CMK (cell line): Measurements from ENCODE around the gene DCT.
"Not testable (repeated sequence)": the region's sequence is repeated elsewhere in the genome, so short reads cannot be mapped to it uniquely, and the experiment has no call there.

ENCODE experiments used
- DNase-seq: peaks from one replicate; pipeline ENCODE4 v3.0.0-alpha.2; 2010; ENCODE audit warnings: low read depth

DCT gene

GRCh38 chr13:94479616-94480015, at the start of gene DCT:
Gene DCT, minus strand, starts transcription at chr13:94479682. Its CDS starts 427 bp downstream, at chr13:94479255.
- no peak for DNase-seq

DNA sequence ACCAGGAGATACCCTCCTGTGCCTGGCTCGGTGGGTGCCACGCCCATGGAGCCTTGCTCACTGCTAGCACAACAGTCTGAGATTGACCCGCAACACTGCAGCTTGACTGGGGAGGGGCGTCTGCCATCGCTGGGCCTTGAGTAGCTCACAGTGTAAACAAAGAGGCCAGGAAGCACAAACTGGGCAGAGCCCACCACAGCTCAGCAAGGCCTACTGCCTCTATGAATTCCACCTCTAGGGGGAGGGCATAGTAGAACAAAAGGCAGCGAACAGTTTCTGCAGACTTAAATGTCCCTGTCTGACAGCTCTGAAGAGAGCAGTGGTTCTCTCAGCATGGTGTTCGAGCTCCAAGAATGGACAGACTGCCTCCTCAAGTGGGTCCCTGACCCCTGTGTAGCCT, 47.5 kb upstream of the DCT start:
- not testable (repeated sequence) for DNase-seq

DNA sequence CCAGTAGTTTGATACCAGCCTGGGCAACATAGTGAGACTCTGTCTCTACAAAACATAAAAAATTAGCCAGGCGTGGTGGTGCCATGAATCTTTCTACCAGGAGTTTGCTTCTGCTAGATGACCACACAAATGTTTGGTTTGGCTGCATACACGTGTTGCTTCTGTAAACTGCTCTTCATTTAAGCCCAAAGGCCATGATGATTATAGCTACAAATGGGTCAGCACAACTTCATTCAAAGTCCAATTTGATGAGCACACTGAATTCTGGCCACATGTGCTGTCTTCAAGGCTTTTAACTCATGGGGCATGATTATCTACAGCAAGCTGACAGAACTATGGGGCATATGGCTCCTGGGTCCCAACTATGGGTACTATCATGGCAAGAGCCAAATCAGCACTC, 46.3 kb upstream of the DCT start:
- no peak for DNase-seq

DNA sequence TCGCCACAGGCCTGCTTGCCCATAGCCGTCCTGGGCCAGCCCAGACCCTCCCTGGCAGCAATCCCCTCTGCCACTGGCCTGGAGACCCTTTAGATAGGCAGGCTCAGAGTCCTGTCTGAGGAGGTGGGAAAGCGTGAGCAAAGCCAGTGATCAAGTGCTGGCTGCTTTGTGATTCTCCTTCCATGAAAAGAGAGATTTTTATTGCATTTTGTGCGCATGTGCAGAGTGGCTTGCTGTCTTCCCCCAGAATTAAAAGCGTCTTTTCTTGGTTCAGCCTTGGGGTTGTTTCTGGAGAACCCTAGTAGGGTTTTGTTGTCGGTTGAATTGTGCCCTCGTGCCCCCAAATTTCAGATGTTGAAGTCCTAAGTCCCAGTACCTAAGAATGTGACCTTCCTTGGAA, 44.9 kb upstream of the DCT start:
- DNase-seq, result no peak

DNA sequence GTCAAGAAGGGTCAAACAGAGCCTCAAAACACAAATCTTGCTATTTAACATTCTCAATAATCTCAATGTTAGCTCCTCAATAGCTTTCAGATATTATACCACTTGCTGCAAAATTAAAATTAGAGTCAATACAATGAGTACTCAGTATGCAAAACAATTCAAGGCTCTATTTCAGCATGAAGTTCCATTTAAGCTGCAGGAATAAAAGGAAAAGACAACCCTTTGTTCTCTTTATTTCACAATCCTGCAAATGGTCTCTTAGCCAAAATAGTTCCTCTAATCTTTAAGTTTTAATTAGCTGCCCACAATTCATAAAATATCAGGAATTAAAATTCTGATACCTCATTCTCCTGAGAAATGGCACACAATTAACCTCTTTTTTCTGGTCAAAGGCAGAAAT, 40.5 kb upstream of the DCT start:
- no peak for DNase-seq

DNA sequence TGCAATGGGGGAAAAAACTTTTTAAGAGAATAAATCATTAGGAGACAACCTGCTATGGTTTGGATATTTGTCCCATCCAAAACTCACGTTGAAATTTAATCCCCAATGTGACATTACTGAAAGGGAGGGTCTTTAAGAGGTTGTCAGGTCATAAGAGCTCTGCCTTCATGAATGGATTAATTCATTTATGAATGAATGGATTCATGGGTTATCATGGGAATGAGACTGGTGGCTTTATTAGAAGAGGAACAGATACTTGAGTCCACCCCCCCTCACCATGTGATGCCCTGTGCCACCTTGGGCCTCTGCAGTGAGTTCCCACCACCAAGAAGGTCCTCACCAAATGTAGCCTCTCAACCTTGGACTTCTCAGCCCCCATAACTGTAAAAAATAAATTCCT, 37.0 kb upstream of the DCT start:
- DNase-seq, result no peak

- DNase-seq, result no peak
Observed at GRCh38 chr13:94515911-94516310, 36.4 kb upstream of the DCT start.

DNA sequence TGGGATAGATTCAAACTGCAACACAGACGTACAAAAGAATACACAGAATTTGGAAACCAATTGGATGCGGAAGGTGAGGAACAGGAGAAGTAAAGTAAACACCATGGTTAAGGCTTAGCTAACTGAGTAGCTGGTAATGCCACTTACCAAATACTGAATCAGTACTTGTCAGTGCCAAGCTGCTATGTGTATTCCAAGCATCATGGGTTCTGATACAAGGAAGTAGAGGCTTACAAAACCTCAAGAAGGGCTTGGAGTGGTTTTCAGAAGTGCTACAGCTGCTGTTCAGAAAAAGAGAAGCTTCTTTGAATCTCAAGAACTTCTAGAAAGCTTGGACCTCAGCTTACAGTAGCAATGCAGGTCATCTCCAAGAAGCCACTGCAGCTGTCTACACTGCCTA, 35.9 kb upstream of the DCT start:
- DNase-seq, result no peak

DNA sequence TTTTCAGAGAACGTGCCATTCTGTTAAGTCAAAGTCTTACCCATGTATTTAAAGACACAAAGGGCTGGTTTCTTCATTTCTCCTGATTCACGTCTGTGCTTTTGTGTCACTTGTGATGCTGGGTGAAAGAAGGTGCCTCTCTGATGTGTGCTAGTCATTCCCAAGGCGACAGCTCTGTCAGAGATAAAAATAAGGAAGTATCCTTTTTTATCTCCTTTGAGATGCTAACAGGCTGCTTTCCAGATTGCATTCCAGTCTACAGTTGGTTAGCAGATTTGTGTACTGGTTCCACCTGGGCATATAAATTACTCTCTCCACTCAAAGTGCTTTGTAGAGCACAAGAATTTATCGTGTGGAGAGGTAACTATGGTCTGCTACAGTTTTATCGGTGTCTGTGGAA, 33.5 kb upstream of the DCT start:
- no peak for DNase-seq

DNA sequence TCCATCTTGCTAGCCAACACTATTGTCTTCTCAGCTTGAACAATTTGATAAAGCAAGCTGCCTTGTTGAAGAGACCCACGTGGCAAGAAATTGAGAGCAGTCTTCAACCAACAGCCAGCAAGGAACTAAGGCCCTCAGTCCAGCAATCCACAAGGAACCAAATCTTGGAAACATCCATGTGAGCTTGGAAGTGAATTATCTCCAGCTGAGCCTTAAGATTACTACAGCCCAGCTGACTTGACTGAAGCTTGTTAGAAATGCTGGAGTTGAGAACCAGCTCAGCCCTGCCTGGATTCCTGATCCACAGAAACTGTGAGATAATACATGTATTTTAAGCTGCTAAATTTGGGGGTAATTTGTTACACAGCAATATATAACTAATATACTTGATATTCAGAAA, 26.2 kb upstream of the DCT start:
- no peak for DNase-seq

- DNase-seq, result no peak
Observed at GRCh38 chr13:94503851-94504250, 24.4 kb upstream of the DCT start.

DNA sequence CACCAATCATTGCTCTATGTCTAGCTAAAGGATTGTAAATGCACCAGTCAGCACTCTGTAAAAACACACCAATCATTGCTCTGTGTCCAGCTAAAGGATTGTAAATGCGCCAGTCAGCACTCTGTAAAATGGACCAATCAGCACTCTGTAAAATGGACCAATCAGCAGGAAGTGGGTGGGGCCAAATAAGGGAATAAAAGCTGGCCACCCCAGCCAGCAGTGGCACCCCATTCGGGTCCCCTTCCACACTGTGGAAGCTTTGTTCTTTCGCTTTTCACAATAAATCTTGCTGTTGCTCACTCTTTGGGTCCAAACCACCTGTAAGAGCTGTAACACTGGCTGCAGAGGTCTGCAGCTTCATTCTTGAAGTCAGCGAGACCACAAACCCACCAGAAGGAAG, 19.3 kb upstream of the DCT start:
- not testable (repeated sequence) for DNase-seq

DNA sequence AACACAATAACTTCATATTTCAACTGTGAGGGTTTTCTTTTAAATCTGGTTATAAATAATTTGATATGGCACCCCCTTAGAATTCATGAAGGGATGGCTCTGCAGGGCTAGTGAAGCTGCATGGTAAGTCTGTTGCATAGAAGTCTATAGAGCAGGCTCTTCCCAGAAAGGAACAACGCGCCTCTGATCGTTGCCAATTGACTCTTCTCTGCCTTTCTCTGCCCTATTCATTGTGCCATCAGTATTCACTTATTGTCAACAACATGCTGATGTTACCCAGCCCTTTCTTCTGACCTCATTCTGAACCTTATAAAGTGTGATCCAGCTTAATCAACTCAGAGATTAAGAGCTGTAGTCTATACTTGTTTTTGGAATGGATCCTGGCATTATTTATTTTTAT, 16.3 kb upstream of the DCT start:
- DNase-seq, result no peak

DNA sequence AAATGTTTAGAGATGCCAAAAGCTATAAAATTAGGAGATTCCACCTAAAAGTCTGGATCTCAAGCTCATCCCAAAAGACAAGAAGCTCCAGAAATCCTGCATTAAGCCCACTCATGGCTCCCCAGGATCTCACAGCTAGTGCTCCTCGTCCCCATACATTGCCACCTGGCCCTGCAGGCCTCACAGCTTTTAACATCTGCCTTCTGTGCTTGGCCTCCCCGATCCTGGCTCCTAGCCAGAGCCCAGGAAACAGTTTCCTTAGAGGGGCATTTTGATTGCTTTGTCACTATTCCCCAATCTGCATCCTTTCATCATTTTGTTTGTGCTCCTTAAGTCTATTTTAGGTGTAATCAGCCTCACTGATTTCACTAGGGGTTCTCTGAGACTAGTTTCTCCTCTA, 14.5 kb upstream of the DCT start:
- DNase-seq, result no peak

- no peak for DNase-seq
Observed at GRCh38 chr13:94487043-94487442, 7.6 kb upstream of the DCT start.

GRCh38 chr13:94483970-94484369, 4.5 kb upstream of the DCT start:
- no peak for DNase-seq

DNA sequence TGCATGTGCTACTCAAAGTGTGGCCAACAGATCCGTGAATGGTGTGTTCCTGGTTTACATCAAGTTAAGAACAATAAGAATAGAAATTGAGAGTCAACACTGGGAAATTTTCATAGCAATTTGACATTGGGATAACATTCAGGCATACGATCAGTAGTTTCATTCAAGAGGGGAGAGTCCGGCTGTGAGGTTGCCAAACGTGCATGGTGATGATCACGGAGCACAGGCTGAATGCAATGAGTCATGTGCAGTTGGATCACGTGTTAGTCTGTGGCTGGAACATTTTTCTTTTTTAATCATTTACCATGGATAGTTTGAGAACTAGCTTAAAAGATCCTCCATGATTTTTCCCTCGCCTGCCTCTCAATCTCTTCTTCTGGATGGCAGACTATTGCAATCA, 2.5 kb upstream of the DCT start:
- no peak for DNase-seq

GRCh38 chr13:94480672-94481145, 1.2 kb upstream of the DCT start:
- no peak for DNase-seq

DNA sequence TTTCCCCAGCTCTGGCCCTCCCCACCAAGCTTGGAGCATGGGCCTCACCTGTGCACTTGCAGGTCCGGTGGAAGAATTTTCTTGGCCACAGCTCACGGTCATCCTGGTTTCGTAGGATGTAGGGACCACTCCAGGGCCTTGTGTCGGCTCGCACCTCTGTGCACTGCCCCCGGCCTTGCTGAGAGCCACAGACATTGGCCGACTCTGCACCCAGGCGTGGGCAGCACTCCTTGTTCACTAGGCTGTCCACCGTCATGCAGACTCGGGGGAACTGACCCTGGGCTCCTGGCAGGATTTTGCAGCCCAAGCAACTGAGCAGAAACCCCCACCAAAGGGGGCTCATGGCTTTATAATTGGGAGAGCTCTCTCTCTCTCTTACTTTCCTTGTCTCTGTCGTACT, 569 bp downstream of the DCT start:
- no peak for DNase-seq

DNA sequence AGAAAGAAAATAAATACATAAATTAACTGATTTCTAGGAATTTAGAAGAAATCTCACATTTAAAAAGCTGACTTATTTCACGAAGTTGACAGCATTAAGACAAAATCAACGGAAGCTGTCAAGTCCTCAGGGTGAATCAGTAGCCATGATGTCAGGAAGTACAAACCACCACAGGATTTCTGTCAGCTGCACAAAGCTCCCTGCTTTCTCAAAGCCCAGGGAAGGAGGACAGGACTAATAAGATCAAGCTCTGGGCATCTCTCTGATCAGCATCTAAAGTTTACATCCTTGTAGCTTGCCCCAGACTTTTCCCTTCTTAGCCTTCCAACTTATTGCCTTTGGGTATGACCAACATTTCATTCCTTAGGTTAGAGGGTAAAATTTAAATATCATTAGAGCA, 9.4 kb downstream of the DCT start:
- DNase-seq, result no peak

DNA sequence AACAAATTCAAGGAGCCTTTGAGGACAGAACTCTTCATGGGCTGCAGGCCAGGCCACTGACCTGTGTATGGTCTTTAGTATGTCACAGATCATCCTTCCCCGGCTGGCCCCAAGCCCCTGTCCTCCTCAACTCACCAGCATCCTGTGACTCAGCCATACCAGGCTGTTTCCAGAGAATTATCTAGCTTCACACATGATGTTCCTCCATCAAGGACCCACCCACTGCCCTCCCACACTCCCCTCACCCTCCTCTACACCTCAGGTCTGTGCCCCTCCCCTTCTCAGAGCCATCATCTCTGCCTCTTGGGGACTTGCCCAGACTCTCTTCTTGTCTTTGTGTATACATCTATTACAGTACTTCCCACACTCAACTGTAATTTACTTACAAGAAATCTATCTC, 14.7 kb downstream of the DCT start:
- DNase-seq, result no peak

DNA sequence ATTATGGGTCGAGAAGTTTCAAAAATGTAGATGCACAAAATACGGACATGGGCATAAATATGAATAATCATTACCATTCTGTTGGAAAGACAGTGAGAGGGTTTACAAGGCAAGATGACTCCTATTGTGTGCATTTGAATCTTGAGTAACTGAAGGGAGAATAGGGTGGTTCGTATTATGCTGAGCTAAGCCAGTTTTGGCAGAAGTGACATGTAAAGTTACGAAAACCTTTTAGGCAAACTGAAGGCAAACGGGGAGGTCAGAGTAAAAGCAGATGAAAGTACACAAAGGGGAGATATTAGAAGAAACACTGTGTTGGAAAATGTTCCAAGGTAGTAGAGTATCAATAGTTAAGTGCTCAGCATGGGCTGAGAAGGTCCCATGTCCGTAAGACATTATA, 16.8 kb downstream of the DCT start:
- no peak for DNase-seq

- DNase-seq, result no peak
Observed at GRCh38 chr13:94459116-94459515, 20.4 kb downstream of the DCT start.

- DNase-seq, result no peak
Observed at GRCh38 chr13:94455414-94455813, 24.1 kb downstream of the DCT start.

DNA sequence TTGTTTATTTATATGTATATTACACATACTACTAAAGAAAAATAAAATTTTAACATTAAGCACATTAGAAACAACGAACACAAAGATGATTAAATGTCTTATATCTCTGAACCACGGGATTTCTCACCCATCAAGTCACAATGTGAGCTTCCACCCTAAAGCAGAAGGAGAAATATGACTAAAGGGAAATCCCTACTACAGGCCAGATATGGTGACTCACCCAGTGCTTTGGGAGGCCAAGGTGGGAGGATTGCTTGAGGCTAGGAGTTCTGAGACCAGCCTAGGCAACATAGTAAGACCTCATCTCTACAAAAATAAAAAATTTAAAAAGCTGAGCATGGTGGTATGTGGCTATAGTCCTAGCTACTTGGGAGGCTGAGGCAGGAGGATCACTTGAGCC, 24.6 kb downstream of the DCT start:
- no peak for DNase-seq
